ENCODE data around the gene LGALS3.
A peak's percentile ranks its signal among the peaks of the same experiment; 100 is the strongest.

The LGALS3 gene

DNA sequence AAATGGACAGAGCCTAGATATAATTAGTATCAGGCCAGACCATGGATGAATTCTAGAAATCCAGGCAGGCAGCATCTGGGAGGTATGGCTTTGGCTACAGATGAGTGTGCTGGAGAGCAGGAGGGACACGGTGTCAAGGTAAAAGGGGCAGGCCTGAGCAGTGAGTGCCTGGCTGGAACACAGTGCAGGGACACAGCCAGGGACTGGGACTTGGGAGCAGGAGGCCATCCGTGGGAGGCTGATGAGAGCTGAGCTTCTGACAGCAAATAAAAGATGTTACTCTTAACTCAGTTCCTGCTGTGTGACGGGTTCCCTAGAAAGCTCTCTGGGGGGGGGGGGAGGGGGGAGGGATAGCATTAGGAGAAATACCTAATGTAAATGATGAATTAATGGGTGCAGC lies 13.6 kb upstream of the LGALS3 start:
- no peak for DNase-seq

DNA sequence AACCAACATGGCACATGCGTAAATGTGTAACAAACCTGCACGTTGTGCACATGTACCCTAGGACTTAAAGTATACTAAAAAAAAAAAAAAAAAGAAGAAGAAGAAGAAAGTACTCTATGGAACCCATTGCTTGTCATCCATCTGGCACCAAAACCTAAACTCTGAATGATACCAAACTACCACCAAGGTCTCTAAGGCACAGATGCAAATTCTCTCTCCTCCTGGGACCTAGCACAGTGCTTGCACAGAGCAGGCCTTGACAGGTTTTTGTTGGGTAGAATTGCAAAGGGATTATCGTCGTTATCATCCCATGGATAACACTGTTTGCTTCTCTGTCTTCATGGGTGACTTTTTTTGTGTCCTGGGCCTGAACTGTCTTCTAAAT lies 13.2 kb upstream of the LGALS3 start:
- DNase-seq, result no peak

DNA sequence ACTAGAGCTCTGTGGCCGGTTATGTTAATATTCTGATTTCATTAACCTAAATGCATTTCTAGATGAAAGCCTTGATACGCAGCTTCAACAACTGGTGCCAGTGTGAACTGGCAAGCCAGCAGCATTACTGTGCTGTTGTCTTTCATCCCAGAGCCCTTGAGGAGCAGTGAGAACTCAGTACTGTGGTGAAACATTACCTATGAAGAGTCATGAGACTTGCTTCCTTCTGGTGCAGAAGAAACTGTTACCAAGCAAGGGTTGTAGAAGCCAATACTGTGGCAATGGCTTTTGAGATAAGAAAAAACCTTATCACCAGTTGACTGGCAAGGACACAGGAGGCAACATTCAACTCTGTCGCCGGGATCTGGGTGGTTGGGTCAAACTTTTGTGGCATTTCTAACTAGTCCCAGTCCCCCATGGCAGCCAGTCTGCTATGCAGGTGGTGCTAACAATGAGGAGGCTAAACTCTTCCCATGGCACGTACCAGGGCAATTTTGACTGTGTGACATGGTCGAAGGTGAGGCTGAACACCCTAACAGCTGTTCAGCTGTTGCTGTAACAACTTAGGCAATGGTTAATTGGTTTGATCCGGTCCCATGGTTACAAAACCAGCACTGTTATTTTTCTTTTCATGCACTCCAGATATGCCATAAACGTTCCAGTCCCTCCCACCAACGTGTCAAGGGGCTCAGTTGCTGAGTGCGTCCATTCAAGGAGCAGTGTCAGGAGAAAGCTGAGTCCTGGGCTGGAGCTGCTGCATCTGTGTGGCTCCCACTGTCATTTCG lies 12.6 kb upstream of the LGALS3 start:
- no peak for DNase-seq

DNA sequence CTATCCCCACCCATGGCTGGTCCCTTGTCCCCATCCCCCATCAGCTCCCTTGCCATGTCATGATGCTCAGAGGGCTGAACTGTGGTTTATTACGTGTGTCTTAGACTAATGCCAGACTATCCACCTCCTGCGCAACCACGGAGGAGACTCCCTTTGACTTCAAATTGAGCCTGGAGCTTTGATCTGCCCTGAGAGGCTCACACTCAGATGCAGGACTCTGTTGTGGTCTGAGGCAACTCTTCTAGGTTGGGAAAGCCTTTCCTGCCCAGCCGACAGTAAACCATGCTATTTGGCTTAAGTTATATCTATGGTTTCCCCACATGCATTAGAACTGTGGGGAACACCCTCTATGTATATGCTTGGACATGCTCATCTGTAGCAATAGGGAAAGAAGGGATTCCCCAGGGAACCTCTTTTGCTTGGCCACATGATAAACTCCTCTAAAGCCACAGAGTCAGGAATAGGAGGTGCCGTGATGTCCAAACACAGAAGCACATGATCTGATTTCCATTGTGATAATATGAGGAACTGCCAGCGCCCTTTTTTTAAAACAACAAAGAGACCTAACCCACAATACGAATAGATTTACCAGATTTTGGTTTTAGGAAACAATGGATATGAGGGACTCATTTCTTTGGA lies 11.1 kb upstream of the LGALS3 start:
- no peak for DNase-seq

DNA sequence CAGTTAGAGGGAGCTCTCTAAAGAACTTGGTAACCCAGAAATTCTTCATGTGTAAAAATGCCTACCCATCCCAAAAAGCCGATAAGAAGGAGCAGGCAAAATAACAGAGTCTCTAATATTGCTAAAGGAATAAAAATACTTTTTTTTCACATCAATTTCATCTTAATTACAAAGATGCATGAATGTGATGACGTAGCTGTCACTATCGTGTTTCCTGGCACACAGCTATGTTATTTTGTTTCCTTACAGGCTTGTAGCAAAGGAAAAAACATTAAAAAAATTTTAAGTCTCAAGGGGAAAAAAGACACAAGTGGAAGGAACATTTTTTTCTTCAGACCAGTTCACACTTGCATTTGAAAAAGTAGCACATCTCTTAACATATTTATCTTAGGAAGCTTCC lies 10.3 kb upstream of the LGALS3 start:
- DNase-seq, result no peak

DNA sequence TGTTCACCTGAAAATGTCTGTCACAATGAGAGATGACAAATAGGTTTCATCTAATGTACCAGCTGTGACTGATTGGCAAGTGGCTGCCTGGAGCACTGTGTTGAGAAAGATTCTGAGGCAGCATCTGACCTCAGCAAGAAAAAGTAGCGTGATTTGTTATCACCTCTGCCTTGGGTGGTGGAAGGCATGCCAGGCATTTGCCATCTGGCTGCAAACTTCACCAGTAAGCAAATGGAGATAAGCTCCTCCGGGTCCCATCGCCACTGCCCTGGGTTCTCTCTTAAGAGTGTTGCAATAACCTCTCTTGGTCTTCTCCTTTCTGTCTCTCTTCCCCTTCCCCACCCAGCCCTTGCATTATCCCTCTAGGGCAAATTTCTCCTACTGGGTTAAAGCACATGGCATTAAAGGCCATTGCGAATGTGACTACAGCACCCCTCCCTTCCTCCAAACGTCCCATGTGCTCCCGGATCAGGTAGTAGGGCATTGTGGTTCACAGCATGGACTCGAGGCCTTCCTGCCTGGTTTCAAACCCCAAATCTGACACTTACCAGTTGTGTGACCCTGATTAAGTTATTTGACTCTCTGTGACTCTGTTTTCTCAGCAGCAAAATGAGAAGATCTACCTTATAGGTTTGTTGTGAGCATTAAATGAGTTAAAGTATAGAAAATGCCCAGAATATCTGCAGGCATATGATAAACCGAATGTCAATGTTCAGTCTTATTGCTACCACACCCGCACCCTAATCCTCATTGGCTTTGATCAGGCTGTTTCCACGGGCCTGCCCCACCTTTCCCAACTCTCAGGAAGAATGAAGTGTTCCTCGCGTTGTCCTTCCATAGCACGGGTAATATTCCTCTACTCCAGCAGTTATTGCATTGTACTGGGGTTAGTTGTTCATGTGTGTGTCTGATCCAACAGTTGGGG lies 8.2 kb upstream of the LGALS3 start:
- DNase-seq, result no peak

DNA sequence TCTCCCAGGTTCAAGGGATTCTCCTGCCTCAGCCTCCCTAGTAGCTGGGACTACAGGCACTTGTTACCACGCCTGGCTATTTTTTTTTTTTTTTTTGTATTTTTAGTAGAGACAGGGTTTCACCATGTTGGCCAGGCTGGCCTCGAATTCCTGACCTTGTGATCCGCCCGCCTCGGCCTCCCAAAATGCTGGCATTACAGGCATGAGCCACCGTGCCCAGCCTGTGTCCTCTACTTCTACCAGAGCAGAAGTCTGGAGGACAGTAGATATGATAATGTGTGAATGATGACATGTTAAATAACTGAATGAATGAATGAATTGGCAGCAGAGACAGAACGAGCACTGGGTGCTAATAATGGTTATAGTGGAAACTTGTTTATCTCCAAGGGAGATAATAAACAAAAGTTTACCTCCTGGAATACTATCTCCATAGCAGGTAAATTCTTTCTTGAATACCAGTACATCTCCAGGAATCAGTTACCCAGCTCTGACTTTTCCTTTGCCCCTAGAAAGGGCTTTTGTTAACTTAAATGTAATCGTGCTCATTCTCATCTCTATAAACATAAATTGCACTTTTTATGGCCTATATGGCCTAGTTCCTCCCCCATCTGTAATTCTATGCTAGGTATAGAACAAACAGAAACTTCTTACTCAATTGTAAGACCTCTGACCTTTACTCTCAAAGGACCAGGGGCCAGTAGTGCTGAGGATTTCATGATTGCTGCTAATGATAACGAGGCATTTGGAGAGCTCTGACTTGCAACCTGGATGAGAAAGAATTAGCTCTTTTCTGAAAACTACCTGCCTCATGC lies 7.2 kb upstream of the LGALS3 start:
- DNase-seq, result no peak

DNA sequence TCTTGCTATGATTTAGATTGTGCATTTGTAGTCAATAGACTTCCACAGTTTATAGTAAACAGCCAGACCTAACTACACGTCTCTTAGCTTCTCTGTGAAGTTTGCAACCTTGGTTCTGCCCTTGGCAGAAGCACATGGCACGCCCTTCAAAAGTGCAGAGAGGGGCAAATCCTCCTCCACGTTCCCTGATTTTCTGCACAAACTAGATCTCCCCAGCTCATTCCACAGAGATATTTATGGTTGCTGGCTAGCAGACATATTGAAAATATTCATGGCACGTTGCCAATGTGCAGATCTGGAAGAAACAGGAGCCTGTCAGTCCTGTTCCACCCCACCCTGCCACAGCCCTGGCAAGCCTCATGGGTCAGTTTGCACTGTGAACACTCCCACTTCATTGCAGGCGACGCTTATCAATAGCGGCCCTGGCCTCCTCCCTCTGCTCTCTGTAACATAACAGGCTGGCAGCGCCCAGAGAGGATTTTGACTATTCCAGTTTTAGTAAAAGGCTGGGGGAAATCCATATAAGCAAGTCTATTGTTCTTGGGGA lies 6.5 kb upstream of the LGALS3 start:
- DNase-seq, result no peak

DNA sequence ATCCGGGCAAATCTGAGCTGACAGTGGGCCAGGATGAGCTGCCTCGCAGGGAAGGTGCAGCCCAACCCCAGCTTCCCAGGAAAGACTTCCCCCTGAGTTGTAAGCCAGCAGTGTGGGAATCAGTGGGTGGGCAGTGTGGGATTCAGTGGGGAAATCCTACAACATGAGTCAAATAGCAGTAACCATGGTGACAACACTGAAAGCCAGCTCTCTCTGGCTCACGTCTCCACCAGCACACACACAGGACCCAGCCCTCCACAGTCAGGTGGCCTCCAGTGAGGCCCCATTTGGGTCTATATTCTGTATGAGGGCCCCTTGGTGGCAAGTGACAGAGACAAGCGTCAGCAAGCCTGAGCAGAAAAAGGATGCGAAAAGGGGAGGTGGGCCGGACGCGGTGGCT lies 6.0 kb upstream of the LGALS3 start:
- DNase-seq, result no peak

DNA sequence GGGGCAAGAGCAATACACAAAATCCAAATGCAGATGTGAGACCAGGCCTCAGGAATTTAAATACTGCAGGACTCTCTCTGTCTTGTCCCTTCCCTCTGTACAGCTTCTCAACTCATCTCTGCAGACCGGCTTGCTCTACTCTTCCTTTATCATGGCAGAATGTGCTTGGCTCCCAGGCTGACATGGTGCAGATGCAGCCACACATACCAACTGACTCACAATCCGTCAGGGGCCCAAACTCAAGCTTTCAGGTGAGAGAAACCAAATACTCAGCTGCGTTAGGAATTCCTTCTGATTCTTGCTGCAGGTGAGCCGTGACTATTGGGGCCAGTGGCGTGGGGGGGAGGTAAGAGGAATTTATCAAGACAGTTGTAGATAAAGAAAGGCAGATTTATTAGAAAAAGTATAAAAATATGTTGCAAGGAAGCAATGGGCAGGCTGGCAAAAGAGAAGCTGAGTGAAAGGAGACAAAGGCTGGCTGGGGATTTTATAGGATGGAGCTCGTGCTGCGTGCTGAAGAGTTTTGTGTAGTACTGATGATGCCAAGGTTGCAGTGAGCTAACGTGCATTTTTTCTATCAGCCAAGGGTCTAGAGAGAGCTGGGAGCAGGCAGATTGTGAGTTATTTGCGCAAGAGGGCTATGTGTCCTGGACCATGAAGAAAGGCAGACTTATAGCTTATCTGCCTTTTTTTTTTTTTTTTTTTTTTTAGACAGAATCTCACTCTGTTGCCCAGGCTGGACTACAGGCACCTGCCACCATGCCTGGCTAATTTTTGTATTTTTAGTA lies 5.0 kb upstream of the LGALS3 start:
- no peak for DNase-seq

DNA sequence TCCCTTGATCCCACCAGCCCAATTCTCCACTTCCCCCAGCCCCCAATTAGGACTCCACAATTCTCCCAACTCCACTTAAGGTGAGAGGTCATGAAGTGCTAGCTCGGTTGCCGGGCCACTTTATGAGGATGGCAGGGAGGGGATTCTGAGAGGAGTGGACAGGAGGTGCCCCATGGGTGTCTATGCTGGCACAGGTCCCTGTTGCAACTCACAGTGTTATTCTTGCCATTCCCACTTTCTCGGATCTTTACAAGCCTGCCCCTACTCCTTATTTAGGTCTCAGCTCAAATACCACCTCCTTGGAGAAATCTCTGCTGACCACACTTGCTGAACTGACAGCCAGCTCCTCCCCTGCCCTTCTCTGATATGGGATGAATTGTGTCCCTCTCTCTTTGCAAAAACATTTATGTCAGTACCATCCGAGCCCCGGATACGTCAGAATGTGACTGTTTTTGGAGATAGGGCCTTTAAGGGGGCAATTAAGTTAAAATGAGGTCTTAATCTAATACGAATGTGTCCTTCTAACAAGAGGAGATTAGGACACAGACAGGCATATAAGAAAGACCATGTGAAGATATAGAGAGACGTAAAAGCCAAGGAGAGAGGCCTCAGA lies 4.2 kb upstream of the LGALS3 start:
- no peak for DNase-seq

DNA sequence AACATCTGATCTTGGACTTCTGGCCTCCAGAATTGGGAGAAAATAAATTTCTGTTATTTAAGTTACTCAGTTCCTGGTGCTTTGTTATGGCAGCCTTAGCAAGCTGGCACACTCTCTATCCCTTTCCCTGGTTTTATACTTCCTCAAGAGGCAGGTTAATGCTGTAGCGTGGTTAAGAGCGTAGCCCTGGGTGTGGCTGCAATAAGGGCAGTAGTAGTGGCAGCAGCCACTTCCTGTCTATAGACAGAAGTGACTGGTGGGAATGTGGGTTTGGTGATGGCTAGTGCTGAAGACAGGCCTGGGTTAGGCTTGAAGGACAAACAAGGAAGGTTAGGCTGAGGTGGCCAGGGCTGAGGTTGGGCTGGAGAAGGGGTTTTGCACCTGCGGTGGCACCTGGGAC lies 3.6 kb upstream of the LGALS3 start:
- DNase-seq, result no peak

DNA sequence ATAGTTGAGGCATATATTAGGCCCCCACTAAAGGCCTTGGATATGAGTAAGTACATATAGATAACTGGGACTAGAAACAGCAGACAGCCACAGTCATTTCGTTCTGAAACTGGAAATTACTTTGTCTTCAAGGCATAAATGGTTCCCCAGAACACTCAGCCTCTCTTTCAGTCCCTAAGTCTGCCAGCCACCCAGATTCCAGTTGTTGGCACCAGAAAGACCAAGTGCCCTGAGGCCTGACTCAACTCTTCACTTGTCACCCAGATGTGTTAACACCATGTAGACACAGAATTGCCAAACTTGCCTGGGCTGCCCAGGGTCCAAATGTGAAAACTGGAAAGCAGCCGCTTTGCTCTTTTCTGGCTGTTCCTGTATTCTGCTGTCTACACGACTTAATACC lies 3.0 kb upstream of the LGALS3 start:
- DNase-seq, result no peak

DNA sequence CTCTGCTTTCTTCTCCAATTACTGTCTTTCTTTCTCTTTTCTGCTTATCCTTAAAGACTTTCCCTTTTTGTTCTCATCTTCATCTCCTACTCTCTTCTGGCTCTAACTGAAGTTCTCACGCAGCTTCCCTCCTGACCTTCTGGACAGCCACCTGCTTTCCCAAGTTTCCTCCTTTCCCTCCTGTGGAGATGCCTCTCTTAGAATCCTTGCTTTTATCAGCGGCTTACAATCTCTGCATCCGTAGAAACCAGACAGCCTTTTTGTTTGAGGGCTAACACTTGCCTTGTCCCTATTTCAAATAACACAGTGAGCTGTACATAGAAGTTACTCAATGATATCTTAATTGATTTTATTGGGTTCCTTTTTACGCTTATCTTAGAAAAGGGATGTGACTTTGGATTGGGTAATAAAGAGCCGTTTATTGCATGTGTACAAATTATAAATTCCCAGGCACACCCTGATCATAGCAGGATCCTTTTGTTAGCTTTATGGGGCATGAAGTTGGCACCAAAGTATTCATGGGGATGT lies 2.1 kb upstream of the LGALS3 start:
- DNase-seq, result no peak

DNA sequence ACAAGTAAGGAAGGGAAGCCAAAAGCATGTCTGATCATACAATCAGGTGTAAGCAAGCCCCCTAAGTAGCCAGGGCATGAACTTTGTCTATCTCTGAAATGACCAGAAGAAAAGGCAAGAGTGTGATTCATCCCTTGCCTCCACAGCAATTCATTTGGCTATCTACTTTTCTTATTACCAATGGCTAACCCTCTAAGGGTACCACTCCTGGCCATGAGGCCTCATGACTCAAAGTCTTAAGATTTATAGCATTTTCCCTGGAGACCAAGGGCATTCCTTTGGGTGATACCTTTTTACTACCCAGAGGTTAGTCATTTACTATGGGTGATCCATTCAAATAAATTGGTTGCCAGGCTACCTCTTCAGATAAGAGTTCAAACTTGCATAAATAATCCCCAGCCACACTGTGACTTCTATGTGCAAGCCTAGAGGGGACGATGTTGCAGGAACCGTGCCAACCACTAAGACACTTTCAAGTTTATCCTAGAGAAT lies 1.5 kb upstream of the LGALS3 start:
- DNase-seq, result no peak

DNA sequence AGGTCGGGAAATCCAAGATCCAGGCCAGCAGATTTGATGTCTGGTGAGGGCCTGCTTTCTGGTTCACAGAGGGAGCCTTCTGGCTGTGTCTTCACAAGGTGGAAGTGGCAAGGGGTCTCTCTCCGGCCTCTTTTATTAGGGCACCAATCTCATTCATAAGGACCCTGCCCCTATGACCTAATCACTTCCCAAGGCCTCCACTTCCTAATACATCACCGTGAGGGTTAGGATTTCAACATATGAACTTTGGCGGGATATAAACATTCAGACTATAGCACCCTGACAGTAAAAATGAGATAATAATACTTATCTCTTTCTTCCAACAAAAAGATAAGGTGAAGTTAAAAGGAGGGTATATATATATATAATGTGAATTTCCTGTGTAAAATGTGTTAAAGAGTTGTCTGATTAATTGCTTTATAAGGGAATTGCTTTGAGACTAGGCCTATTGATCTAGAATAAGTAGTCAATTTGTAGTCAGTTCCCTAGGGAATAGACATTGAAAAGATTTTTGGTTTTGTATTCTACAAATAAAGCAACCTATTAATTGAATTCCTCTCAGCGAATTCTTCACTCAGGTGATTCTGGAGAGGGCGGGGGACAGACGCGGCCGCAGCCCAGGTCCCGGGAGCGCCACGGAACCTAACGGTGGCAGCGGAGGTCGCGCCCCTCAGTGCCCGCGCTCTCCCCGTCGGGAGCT lies 516 bp upstream of the LGALS3 start:
- DNase-seq, result no peak

DNA sequence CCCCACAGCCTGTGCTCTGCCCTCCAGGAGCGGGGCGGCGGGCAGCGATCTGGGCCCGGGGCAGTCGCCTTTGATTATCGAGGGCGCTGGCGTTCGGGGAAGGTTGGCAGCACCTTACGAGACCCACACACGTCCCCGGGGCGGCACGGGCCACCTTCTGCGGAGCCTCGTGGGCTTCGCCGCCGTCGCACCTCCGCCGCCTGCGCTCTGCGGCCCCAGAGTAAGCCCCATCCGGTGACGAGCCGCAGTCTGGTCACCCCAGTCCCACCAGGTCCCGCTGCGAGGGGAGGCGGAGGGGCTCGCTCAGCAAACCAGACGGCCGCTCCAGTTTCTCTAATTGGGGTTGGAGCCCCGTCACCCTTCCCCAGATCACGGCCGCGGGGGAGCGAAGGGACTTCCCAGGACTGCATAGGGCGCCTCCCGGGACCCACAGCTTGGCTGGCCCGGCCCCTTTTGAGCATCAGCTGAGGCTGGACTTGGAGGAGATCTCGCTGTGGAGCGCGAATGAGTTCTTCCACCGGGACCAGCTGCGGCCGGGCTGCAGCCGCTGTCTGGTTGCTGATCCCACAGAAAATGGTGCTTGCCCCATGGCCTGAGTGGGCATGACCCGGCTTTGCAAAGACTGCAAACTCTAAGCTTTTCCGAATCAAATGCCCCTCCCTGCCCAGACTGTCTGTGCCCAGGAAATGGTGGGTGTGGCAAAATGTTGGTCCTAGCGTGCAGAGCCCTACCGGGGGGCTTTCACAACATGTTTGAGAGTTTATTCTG lies 560 bp downstream of the LGALS3 start:
- DNase-seq, result peak; percentile 16

DNA sequence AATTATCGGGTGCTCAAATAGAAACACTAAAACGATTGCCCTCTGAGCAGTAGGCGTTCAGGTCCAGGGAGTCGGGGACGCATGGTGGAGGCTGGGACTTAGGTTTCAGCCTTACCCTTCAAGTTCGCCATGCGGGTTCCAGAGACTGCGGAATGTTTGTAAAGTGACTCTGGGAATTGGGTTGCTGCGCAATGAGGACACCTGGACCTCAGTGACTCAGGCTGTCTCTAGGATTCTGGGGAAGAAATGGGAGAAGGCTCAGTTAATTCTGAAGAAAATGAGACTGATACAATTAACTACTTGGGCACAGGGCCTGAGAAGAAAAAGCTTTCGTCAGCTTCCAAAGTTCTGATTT lies 1.1 kb downstream of the LGALS3 start:
- DNase-seq, result no peak

DNA sequence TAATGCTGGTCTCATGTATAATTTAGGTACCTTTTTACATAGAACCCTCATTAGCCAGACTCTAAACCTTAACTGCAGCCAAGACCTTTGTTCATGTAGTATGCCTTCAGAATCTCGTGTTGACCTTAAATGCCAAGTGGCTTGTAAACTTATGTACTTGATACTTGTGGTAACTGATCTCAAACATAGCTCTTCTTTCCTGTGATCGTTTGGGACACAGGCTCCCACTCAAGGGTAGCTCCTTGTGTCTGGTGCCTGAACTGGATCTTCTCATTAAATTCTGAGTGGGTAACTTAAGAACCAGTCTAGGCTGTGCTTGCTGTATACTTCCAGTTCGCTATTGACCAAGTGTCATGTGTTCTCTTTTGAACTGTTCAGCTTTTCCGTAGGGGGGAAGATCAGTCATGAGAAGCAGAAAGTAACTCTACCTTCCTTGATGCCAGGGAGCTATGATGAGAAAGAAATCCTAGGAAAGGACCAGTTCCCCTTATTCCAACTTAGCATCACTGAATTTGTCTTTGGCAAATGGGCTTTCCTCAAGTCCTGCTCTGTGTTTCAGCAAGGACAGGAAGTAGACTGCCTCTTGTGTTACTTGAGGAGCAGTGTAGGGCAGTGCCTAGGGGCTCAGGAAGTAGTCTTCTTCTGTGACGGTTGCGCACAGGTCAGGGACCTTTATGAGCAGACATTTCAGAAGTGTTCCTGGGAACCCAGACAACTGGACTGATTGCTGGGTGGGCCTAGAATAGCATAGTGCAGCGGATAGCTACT lies 2.5 kb downstream of the LGALS3 start:
- DNase-seq, result no peak

All from NCI-H2227 treated with DMSO at 0.1 percent for 48 hours (cell line).